IMR-90 (cell line): Measurements from ENCODE around the gene ALDH7A1. TPM values are rescaled to one million over a fixed set of nuclear protein-coding genes. Genes with fewer than 3 reads are reported as not detected.

ENCODE experiments used
- ATAC-seq: fragments of 200-7000 bp; cut with Tn5 transposase; 2 replicates; pipeline ENCODE4 v1.9.1; 2020; ENCODE audit warnings: low read depth, mild to moderate bottlenecking, moderate library complexity
- BruUV-seq: library from RNA; stranded (reverse); fragments of 400-500 nt; replicated peaks from 2 replicates; lab custom pipeline; 2021; lab: Mats Ljungman, UMichigan
- CTCF ChIA-PET: fragments of 300-600 bp; formaldehyde crosslinking; extraction: SDS; loops from one replicate; lab custom pipeline; 2021; ENCODE audit warnings: antibody characterized with exemption; lab: Yijun Ruan, JAX
- POLR2A ChIA-PET: fragments of 300-600 bp; sonication (Branson Sonifier 250); formaldehyde crosslinking; loops from one replicate; lab custom pipeline; 2022; ENCODE audit warnings: antibody characterized with exemption; ENCODE audit not compliant: unreplicated experiment; lab: Charles Lee
- DNase-seq: peaks from one replicate; pipeline ENCODE4 v3.0.0; 2013
- H2AFZ ChIP-seq: replicated peaks from 2 replicates; pipeline ENCODE3; 2013; ENCODE audit warnings: low read length, mild to moderate bottlenecking; ENCODE audit not compliant: poor library complexity
- H2AK5ac ChIP-seq: 2 replicates; pipeline ENCODE4 v1.6.1; 2013; ENCODE audit warnings: low read depth, low read length, inconsistent platforms
- H2AK9ac ChIP-seq: replicated peaks from 2 replicates; pipeline ENCODE3; 2013; ENCODE audit warnings: mild to moderate bottlenecking, low read depth, low read length, moderate library complexity; ENCODE audit not compliant: poor library complexity
- H2BK120ac ChIP-seq: 2 replicates; pipeline ENCODE4 v1.6.1; 2013; ENCODE audit warnings: low read depth, low read length, inconsistent platforms
- H2BK15ac ChIP-seq: 3 replicates; pipeline ENCODE4 v1.6.1; 2013; ENCODE audit warnings: low read depth, low read length, inconsistent platforms
- H2BK20ac ChIP-seq: 2 replicates; pipeline ENCODE4 v1.6.1; 2013; ENCODE audit warnings: low read depth, mild to moderate bottlenecking, inconsistent platforms, low read length, moderate library complexity
- H2BK5ac ChIP-seq: 2 replicates; pipeline ENCODE4 v1.6.1; 2013; ENCODE audit warnings: mild to moderate bottlenecking, low read depth, low read length, inconsistent platforms; ENCODE audit not compliant: poor library complexity, severe bottlenecking
- H3K14ac ChIP-seq: replicated peaks from 2 replicates; pipeline ENCODE4 v1.6.1; 2013; ENCODE audit warnings: low read depth, low read length, inconsistent platforms
- H3K18ac ChIP-seq: 2 replicates; pipeline ENCODE4 v1.6.1; 2013; ENCODE audit warnings: low read depth, low read length, control low read depth
- H3K23ac ChIP-seq: 2 replicates; pipeline ENCODE4 v1.6.1; 2013; ENCODE audit warnings: low read depth, low read length, inconsistent platforms
- H3K27ac ChIP-seq: 2 replicates; pipeline ENCODE4 v1.5.1; 2013; ENCODE audit warnings: mild to moderate bottlenecking, control low read depth, low read length; ENCODE audit not compliant: insufficient read depth
- H3K27me3 ChIP-seq: 2 replicates; pipeline ENCODE4 v1.6.1; 2013; ENCODE audit warnings: low read length; ENCODE audit not compliant: control insufficient read depth, insufficient read depth
- H3K36me3 ChIP-seq: 2 replicates; pipeline ENCODE4 v1.6.1; 2013; ENCODE audit warnings: low read length, mixed read lengths; ENCODE audit not compliant: control insufficient read depth, insufficient read depth
- H3K4ac ChIP-seq: 2 replicates; pipeline ENCODE4 v1.6.1; 2013; ENCODE audit warnings: low read depth, low read length, inconsistent platforms
- H3K4me1 ChIP-seq: 2 replicates; pipeline ENCODE4 v1.6.1; 2013; ENCODE audit warnings: low read length, mixed read lengths; ENCODE audit not compliant: control insufficient read depth, insufficient read depth
- H3K4me2 ChIP-seq: 2 replicates; pipeline ENCODE4 v1.6.1; 2013; ENCODE audit warnings: low read depth, mild to moderate bottlenecking, control low read depth, low read length, moderate library complexity
- H3K4me3 ChIP-seq: 2 replicates; pipeline ENCODE4 v1.5.1; 2013; ENCODE audit warnings: low read depth, mild to moderate bottlenecking, control low read depth, low read length, moderate library complexity; ENCODE audit not compliant: insufficient read depth
- H3K56ac ChIP-seq: 2 replicates; pipeline ENCODE4 v1.6.1; 2013; ENCODE audit warnings: low read length, inconsistent platforms; ENCODE audit not compliant: insufficient read depth; ENCODE audit errors: extremely low read depth
- H3K79me1 ChIP-seq, 2 experiments: 2 replicates each; pipeline ENCODE4 v1.6.1; 2013; ENCODE audit warnings: low read length in 2 of 2, inconsistent platforms in 1 of 2, low read depth in 1 of 2
- H3K9ac ChIP-seq: 2 replicates; pipeline ENCODE4 v1.6.1; 2013; ENCODE audit warnings: low read depth, low read length, control low read depth
- H3K9me1 ChIP-seq: 2 replicates; pipeline ENCODE4 v1.6.1; 2013; ENCODE audit warnings: low read length, inconsistent platforms; ENCODE audit not compliant: insufficient read depth
- H3K9me3 ChIP-seq: 2 replicates; pipeline ENCODE4 v1.6.1; 2013; ENCODE audit warnings: low read length; ENCODE audit not compliant: control insufficient read depth, insufficient read depth
- H4K20me1 ChIP-seq: 2 replicates; pipeline ENCODE4 v1.6.1; 2013; ENCODE audit warnings: low read length, inconsistent platforms; ENCODE audit not compliant: insufficient read depth
- H4K5ac ChIP-seq: 2 replicates; pipeline ENCODE4 v1.6.1; 2013; ENCODE audit warnings: mild to moderate bottlenecking, low read depth, low read length, control low read depth
- H4K8ac ChIP-seq, 2 experiments: 2 replicates each; pipeline ENCODE4 v1.6.1; 2013; ENCODE audit warnings: low read depth in 2 of 2, low read length in 2 of 2, control low read depth in 1 of 2, inconsistent platforms in 1 of 2
- H4K91ac ChIP-seq: 2 replicates; pipeline ENCODE4 v1.6.1; 2013; ENCODE audit warnings: low read depth, low read length, inconsistent platforms; ENCODE audit not compliant: insufficient read depth
- BHLHE40 ChIP-seq: fragments of 150-350 bp; IDR thresholded peaks from 2 replicates; pipeline ENCODE4 v1.6.1; 2016; ENCODE audit warnings: mild to moderate bottlenecking, low read depth, low read length
- CEBPB ChIP-seq: IDR thresholded peaks from 2 replicates; pipeline ENCODE4 v1.6.1; 2012; ENCODE audit warnings: low read depth, low read length, improper control_type of control experiment
- CHD1 ChIP-seq: IDR thresholded peaks from 2 replicates; pipeline ENCODE4 v1.6.1; 2012; ENCODE audit warnings: low read depth, low read length, improper control_type of control experiment
- ELK1 ChIP-seq: fragments of 150-350 bp; IDR thresholded peaks from 2 replicates; pipeline ENCODE4 v1.6.1; 2016; ENCODE audit warnings: low read depth, mild to moderate bottlenecking, low read length, moderate library complexity, borderline replicate concordance
- FOS ChIP-seq: fragments of 150-350 bp; IDR thresholded peaks from 2 replicates; pipeline ENCODE4 v1.6.1; 2016; ENCODE audit warnings: low read depth, low read length
- MAFK ChIP-seq: IDR thresholded peaks from 2 replicates; pipeline ENCODE4 v1.6.1; 2012; ENCODE audit warnings: low read depth, low read length, improper control_type of control experiment
- MAZ ChIP-seq: IDR thresholded peaks from 2 replicates; pipeline ENCODE4 v1.6.1; 2012; ENCODE audit warnings: low read depth, mild to moderate bottlenecking, low read length, improper control_type of control experiment, moderate library complexity, borderline replicate concordance
- MXI1 ChIP-seq: IDR thresholded peaks from 2 replicates; pipeline ENCODE4 v1.6.1; 2012; ENCODE audit warnings: low read depth, mild to moderate bottlenecking, low read length, moderate library complexity, borderline replicate concordance
- RCOR1 ChIP-seq: IDR thresholded peaks from 2 replicates; pipeline ENCODE4 v1.6.1; 2012; ENCODE audit warnings: mild to moderate bottlenecking, low read length, improper control_type of control experiment; ENCODE audit not compliant: insufficient replicate concordance
- RFX5 ChIP-seq: IDR thresholded peaks from 2 replicates; pipeline ENCODE4 v1.8.0; 2012; ENCODE audit warnings: low read depth, mild to moderate bottlenecking, low read length, moderate library complexity
- SMC3 ChIP-seq: fragments of 150-350 bp; IDR thresholded peaks from 2 replicates; pipeline ENCODE4 v1.6.1; 2016; ENCODE audit warnings: low read depth, mild to moderate bottlenecking, antibody characterized with exemption, low read length, moderate library complexity
- WGBS, 2 experiments: methylation state at CpG; one replicate each; pipeline versions ENCODE4 v1.1.5 to v1.1.7; 2013; ENCODE audit warnings: missing lambda C conversion rate in 2 of 2; ENCODE audit not compliant: insufficient read length in 1 of 2; ENCODE audit errors: extremely low coverage in 2 of 2; 5-methylcytosine and 5-hydroxymethylcytosine counted together
- dilution Hi-C: fragments of 300-500 bp; cut with HindIII; formaldehyde crosslinking; loops from one replicate; pipeline ENCODE4 v1.14.3; 2018; ENCODE audit warnings: low sequenced_read_pairs; ENCODE audit not compliant: unreplicated experiment
- in situ Hi-C: fragments of 300-500 bp; cut with MboI; formaldehyde crosslinking; loops from 3 replicates; pipeline ENCODE4 v1.14.3; 2019; ENCODE audit warnings: low sequenced_read_pairs, inconsistent platforms, mixed read lengths
- intact Hi-C: fragments of 100-400 bp; cut with micrococcal nuclease; formaldehyde crosslinking; loops from 2 replicates; pipeline ENCODE4 v1.10.0; 2022
- polyA plus RNA-seq, 3 experiments: library from polyadenylated mRNA; depleted of rRNA; stranded (reverse); fragments of >200 nt; gene quantifications; 2 replicates each; pipeline ENCODE4 v1.2.3, GENCODE V29; 2012; ENCODE audit warnings: low replicate concordance in 1 of 3
- total RNA-seq: library from RNA; depleted of rRNA; stranded (reverse); fragments of >200 nt; gene quantifications from 2 replicates; pipeline ENCODE4 v1.2.3, GENCODE V29; 2012
- TF ChIP-seq, protein P1 (sequence below): fragments of 150-350 bp; IDR thresholded peaks from 2 replicates; pipeline ENCODE4 v1.6.1; 2017; ENCODE audit warnings: mild to moderate bottlenecking, antibody characterized with exemption, low read length, low read depth

The ALDH7A1 gene
- total and polyA plus RNA-seq, 2 of the 4 experiments (the other 2 are of a cell fraction): 40.9 to 62.2 TPM

GRCh38 chr5:126628102-126628501, 33.1 kb upstream of the ALDH7A1 start:
- dilution Hi-C loops: no loop called here
- Histone ChIP-seq H3K18ac (no peak overlapping the region), H3K9me3 (no peaks in the 10 kb centered on the region), H3K9me1 (no peaks in the 10 kb centered on the region), H3K4me1 (peaks cover 4% of the 10 kb centered on the region), H2BK120ac (no peak overlapping the region), H3K4ac (no peak overlapping the region), H2BK15ac (no peak overlapping the region), H3K36me3 (peaks cover 6% of the 10 kb centered on the region), H3K14ac (no peak overlapping the region), H2BK5ac (no peak overlapping the region), H3K4me3 (no peak overlapping the region), H2AFZ (no peak overlapping the region), H3K27me3 (no peaks in the 10 kb centered on the region), H3K4me2 (no peak overlapping the region), H3K79me1 (peaks cover 7 to 11% of the 10 kb centered on the region in 2 experiments), H3K56ac (no peak overlapping the region), H4K5ac (no peak overlapping the region), H2AK9ac (no peak overlapping the region), H3K27ac (no peak overlapping the region), H4K8ac (no peak overlapping the region), H4K91ac (no peak overlapping the region), H3K9ac (no peak overlapping the region), H2AK5ac (no peak overlapping the region), H3K23ac (no peak overlapping the region), H2BK20ac (no peak overlapping the region), H4K20me1 (no peaks in the 10 kb centered on the region)
- intact Hi-C loops: no loop called here
- WGBS, 2 experiments: 95% methylated on average over 6 of the region's 11 CpGs; no CpG with 5 or more reads in 1 of the 2 experiments
- no peak for TF ChIP-seq FOS
- TF ChIP-seq CEBPB: no peak
- TF ChIP-seq MAFK: no peak
- TF ChIP-seq BHLHE40: no peak
- TF ChIP-seq CHD1: no peak
- TF ChIP-seq RCOR1: no peak
- no peak for TF ChIP-seq ELK1
- no peak for TF ChIP-seq RFX5
- no peak for TF ChIP-seq MAZ
- TF ChIP-seq SMC3: no peak
- no peak for TF ChIP-seq MXI1
- TF ChIP-seq, protein P1, sequence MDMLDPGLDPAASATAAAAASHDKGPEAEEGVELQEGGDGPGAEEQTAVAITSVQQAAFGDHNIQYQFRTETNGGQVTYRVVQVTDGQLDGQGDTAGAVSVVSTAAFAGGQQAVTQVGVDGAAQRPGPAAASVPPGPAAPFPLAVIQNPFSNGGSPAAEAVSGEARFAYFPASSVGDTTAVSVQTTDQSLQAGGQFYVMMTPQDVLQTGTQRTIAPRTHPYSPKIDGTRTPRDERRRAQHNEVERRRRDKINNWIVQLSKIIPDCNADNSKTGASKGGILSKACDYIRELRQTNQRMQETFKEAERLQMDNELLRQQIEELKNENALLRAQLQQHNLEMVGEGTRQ: no peak
- DNase-seq (no peak), ATAC-seq (no peak)
- CTCF ChIA-PET: no interaction called here
- BruUV-seq: no TSS peak
- in situ Hi-C loops: no loop called here
- POLR2A ChIA-PET: no interaction called here
